SHP77 treated with DMSO at 0.1 percent for 48 hours (cell line): ENCODE data around the gene DDX10.
"Not testable (repeated sequence)": the region's sequence is repeated elsewhere in the genome, so short reads cannot be mapped to it uniquely, and the experiment has no call there.

Experiments used
- DNase-seq: peaks from one replicate; lab custom pipeline; 2025; lab: John Stamatoyannopoulos, UW

DDX10 gene

DNA sequence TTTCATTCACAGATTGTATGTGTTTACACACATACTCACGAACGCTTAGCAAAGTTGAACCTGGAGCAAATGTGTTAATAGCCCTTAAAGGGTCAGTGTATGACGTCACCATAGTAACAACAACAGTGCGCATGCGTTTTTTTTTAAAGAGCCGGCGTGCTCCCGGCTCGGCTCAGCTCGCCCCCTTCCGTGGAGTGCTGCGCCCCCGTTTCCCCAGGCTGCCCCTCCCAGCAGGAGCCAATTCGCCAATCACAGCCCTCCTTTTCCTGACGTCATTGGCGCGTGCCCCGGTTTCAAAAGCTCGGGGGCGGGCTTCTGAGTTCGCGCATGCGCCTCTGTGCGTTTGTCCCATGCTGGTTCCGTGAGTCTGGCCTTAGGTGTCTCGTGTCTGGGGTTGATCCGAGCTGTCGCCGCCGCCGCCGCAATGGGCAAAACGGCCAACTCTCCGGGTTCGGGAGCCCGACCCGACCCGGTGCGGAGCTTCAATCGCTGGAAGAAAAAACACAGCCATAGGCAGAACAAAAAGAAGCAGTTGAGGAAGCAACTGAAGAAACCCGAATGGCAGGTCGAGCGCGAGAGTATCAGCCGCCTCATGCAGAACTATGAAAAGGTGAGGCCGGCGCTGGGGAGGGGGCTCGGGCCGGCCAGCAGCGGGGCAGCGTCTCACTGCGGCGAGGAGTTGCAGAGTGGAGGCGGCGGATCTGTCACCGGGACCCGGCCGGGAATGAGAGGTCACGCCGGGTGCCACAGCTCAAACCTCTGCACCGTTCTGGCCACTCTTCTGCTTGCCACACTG is at the start of gene DDX10:
DDX10 (plus strand) TSS at position 340 of the 796 bp plus-strand sequence; CDS start at position 425, 85 bp downstream.
- peak; percentile 78 for DNase-seq

DNA sequence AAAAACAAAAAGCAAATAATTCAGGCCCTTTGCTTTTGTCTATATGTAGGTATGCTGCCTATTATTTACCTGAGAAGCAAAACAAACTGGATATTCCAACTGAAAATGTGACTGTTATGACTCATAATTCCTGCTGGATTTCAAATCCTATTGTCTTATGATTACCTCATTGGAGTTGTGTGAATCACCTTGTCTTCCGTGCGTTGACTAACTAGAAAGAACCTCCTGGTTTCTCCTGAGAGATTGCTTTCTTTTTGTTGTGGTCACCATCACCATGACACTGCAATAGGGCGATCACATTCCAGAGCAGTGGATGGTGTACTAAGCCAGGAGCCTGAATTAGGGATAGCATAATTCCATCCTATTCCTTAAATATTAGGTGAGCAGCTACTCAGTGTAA is 48.3 kb upstream of the DDX10 start:
- DNase-seq: no peak

DNA sequence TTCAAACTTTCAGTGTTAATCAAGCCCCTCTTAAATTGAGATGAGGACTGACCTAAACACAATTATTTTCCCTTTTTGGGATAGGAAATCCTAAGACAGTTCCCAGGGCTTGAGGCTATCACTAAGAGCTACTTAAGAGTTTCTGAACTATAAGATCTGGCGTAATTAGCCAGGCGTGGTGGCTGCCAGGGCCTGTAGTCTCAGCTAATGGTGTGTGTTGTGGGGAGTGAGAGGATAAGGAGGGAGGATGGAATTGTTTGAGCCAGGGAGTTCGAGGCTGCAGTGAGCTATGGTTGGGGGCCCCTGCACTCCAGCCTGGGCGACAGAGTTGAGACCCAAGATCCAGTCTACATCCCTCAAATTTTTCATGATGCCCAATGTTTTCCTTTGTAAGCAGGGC is 47.8 kb upstream of the DDX10 start:
- DNase-seq: no peak

DNA sequence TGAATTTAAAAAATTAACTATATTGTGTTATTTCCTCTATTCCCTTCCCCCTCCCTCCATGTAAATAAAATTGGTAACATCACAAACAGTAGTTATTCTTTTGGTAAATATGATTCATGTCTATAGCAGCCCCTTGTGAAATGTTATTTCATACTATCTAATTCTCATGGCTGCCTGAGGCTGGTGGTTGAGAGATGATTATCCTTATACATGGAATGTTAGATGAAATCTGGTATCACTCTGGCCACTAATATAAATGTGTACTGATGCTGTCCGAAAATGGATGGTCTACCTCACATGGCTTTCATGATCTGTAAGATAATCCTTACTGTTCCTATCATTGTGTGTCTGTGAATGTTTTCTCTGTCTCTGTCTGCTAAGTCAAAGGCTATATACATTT is 46.3 kb upstream of the DDX10 start:
- no peak for DNase-seq

DNA sequence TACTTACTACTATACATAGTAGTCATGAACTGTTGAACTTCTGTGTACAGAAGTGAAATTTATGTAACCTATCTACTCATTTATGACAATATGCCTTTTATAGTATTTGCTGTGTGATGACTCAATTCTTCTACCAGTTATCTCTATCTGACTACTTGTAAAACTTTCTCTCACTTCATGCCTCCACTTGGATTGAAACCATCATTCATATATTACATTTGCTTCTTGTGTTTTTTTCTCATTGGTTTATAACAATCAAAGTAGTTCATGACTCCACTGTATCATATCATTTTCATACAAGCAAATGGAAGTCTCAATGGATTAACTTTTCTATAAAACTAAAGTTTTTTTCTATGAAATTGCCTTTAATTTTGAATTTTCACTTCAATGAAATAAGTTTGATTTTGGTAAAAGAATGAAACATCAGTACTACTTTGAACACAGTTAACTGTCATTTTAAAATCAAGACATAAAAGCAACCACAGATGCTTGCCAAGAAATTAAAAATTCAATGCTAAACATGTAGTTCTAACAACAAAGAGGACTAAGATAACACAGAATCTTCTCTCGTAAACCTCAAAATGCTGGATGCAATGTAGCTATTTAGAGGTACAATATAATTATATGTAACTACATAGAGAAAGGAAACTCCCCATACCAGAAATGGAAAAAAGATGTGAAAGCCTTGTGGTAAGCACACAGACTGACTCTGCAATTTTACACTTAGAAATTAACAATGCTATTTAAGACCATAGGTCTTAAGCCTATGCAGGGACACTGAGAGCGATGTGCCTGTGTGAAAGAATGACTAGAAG is 43.7 kb upstream of the DDX10 start:
- DNase-seq: no peak

DNA sequence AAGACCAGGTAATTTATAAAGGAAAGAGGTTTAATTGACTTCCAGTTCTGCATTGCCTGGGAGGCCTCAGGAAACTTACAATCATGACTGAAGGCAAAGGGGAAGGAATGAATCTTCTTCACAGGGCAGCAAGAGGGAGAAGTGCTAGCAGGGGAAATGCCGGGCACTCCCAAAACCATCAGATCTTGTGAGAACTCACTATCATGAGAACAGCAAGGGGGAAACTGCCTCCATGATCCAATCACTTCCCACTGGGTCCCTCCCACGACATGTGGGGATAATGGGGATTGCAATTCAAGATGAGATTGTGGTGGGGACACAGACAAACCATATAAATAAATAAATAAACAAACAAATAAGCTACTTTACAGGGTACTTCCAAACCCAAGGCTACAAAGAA is 42.5 kb upstream of the DDX10 start:
- no peak for DNase-seq

DNA sequence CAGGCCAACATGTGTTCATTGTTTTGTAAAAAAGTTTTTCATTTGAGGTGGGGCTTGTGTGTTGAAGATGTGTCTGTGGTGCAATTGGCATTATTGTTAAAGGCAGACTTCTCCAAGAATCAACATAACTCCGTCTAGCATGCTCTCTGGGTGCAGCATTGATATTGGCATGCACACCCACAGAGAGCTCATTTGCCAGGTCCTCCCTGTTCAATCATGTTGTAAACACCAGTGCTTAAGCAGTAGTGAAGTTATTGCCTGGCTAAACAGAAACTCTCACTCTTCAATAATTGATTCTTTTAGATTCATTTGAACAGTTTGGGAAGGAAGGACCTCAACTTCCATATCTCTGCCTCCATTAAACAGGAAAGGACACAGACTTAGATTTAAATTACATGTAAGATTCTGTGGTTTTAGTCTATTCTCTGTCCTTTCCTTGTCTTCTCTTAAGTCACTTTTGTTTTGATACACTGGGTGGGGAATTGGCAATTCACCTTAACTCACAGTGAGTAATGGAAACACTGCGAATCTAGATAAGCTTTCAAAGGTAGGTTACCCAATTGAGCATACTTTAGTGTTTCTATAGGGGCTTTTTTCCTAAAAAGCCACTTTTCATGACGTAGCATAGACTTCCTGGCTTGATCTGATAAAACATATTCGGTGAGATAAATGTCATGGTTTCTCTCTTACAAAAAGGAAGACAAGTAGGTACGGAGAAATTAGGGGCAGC is 40.5 kb upstream of the DDX10 start:
- DNase-seq: no peak

DNA sequence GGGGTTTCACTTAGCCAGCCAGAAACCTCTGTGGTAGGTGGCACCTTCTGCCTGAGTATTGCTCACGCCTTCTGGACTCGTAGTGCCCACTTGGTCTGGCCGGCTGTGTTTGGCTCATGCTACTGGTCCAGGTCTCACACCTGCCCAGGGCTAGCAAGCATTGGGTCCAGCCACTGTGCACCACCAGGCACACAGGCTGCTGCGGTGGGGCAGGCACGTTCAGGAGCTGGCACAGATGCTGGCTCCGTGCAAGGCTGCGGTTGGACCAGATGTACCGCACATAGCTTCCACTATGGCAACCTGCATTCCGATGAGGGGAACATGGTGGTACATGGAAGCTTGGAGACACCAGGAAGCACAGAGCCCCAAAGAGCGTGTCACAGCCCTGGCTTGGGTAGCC is 36.5 kb upstream of the DDX10 start:
- no peak for DNase-seq

DNA sequence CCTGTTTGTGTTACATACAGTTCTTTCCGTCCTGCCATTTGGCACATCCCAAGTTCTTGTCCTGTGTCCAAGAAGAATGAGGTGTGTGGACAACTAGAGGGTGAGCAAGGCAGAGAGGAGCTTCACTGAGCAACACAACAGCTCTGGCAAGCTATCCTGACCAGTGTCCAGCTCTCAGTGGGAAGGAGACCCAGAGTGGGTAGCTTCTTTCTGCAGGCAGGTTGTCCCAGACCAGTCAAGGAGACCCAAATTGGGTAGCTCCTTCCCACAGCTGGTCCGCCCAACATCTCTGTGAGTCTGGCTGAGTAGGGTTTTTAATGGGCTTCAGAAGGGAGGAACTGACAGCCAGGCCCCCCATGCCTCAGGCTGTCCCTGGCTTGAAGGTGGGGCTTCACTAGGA is 36.1 kb upstream of the DDX10 start:
- no peak for DNase-seq

DNA sequence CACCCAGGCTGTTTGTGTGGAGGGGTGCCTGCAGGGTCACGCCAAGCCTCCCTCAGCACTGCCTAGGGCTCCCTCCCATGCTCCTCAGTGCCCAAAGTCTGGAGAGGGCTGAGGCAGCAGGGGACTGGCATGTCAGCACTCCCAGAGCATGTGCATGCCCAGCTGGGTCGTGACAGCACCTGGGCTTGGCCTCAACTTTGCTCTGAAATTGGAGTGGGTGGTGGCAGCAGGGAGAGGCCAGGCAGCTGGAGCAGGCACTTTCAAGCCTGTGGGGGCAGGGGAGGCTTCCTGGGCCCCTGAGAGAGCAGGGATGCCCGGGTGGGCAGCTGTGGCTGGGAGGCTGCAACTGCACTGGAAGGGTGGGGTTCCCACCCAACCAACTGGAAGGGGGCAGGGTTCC is 35.6 kb upstream of the DDX10 start:
- DNase-seq: no peak

DNA sequence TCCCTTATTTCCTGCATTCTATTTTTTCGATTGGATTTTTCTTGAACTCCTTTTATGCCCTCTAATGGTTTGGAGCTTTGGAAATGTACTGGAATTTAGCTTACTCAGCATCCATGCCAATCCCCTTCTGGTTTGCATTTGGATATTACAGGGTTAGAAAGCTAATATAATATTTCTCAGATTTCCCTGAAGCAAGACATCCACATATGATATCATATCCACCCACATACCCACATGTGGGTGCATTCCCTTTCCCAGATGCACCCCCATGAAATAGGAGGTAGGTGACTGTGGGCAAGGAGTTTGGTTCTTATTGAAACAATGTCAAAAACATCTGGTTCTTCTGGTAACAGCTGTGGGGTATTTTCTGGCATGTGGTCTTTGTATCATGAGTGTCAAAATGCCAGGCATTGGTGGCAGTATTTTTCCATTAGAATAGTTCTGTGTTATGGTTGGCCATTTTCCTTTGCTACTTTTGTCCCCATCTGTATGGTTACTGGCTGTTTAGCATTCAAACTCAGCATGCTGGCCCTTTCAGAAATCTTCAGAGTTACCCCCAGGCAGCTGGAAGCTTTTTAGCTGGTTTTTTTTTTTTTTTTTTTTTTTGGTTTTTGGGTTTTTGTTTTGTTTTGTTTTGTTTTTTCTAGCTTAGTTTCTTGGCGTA is 32.7 kb upstream of the DDX10 start:
- DNase-seq: no peak

DNA sequence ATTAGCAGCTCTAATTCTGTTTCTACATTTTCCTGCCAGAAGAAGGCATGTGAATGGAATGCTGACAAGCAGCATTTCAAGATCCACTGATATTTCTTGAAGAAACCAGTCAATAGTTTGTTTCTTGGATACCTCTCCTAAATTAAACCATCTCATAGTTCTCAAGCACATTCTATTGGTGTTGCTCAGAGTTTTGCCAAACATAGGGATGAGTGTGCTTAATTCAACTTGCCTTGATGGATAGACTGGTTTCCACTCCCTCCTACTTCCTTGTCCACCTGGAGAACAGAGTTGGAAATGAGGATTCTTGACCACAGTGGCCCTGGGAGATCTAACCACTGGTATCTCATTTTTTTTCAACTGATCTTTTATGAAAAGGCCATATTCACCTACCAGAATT is 29.8 kb upstream of the DDX10 start:
- no peak for DNase-seq

DNA sequence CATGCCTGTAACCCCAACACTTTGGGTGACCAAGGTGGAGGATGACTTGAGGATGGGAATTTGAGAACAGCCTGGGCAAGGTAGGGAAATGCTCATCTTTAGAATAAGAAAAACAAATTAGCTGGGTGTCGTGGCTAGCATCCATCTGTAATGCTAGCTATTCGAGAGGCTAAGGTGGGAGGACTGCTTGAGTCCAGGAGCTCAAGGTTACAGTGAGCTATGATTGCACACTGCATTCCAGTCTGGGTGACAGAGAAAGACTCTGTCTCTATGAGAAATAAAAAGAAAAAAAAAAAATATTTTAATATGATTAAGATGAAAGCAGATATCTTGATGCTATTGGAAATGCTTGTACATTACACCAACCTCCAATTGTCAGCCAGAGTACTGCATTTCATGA is 28.6 kb upstream of the DDX10 start:
- DNase-seq: no peak

DNA sequence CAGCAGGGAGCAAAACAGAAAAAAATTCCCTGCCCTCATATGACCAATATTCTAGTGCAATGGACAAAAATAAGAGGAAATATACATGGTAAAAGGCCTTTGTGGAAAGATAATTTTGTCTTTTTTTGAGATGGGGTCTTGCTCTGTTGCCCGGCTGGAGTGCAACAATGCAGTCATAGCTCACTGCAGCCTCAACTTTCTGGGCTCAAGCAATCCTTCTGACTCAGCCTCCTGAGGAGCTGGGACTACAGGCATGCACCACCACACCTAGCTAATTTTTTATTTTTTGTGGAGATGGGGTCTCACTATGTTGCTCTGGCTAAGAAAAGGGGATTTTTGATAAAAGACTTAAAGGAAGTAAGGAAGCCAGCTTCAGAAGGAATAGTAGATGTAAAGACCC is 25.7 kb upstream of the DDX10 start:
- DNase-seq: no peak

DNA sequence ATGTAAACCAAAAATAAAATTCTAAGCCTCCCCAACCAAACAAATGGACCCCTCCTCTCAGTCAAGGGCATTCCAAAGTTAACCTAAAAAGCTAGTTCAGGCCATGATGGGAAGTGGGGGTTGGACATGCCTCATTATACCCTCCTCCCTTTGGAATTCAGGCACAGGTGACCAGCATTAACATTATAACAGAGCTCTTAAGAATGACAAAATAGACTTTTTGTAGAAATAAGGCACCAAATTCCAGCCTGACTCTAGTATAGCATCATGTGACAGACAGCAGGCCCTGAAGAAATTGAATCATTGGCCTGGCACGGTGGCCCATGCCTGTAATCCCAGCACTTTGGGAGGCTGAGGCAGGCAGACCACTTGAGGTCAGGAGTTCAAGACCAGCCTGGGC is 23.1 kb upstream of the DDX10 start:
- not testable (repeated sequence) for DNase-seq

DNA sequence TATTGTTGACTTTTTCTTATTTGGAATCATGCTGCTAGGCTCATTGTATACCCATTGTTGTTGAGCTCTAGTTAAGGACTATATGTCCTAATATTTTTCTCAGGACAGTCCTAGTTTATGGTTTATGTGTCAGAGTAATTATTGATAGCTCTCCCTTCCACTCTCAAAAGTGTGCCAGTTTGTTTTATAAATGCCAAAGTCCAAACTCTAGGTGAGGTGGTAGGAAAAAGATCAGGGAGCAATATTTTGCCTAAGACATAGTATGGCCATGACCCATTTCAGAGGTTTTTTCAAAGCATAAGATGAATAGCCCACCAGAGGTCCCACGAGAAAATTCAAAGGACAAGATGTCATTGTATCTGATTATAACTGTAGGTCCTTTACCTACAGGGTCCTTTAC is 20.9 kb upstream of the DDX10 start:
- DNase-seq: no peak

DNA sequence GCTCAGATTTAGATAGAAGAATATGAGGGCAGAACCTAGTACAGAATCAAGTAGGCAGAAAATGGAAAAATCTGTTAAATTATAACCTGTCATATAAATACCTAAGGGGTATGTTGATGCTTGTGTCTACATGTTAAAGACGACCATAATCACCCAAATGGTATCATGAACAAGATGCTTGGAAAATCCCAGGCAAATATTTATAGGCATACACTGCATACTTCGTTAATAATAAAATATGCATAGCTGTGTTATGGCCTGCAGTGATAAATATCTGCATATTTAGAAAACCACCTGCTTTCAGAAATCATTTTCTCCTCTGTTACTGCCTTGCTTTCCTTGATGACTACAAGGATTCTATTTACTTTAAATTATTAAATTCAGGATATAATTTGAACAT is 18.9 kb upstream of the DDX10 start:
- DNase-seq: no peak

DNA sequence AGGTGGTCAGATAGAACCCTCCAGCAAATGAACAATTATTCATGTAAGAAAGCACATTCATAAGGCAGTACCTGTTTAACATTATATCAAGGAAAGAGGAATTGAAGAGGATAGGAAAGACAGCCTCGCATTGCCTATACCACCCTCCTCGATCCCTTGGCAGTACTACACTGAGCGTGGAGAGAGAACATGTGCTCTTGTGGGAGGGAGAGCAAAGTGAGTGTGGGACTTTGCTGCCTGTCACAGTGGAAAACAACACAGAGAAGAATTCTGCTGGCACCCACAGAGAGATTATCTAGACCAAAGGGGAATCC is 17.5 kb upstream of the DDX10 start:
- no peak for DNase-seq

DNA sequence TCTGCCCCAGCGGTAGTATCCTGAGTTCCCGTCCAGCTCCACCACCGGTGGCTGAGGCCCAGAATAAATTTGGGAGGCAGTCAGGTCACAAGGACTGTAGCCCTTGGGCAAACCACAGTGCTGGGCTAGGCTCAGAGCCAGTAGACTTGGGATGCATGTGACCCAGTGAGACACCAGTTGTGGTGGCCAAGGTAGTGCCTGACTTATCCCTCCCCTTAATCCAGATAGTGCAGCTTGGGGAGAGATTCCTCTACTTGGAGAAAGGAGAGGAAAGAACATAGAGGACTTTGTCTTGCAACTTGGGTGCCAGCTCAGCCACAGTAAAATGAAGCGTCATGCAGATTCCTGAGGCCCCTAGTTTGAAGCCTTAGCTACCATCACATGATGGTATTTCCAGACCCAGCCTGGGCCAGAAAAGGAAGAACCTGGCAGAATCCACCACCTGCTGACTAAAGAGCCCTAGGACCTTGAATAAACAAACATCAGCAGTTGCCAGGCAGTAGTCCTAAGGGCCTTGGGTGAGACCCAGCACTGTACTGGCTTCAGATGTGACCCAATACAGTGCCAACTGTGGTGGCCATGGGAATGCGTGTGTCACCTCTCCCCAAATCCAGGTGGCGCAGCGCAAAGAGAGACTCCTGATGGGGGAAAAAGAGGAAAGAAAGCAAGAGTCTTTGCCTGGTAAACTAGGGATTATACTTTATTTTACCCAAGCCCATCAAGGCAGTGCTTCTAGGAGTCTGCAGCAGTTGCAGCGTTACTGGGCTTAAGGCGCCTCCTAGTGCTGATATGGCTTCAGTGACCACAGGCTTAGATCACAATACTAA is 17.0 kb upstream of the DDX10 start:
- DNase-seq: peak; percentile 17

DNA sequence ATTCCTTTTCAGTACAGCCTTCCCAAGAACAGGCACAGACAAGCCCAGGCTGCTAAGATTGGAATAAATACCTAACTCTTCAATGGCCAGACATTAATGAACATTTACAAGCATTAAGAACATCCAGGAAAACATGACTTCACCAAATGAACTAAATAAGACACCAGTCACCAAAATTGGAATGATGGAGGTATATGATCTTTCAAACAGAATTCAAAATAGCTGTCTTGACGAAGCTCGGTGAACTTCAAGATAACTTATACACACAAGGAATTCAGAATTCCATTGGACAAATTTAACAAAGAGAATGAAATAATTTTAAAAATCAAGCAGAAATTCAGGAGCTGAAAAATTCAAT is 16.4 kb upstream of the DDX10 start:
- DNase-seq: no peak

DNA sequence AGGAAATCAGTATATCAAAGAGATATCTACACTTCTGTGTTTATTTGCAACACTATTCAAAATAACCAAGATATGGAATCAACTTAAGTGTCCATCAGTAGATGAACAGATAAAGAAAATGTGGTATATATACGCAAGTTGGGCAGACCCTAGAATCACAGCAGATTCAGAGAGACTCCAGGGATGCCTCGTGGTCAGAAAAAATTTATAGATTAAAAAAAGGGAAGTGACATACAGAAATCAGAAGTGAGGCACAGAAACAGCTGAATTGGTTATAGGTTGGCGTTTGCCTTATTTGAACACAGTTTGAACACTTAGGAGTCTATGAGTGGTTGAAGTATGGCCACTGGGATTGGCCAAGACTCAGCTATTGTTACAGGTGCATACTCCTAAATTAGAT is 10.8 kb upstream of the DDX10 start:
- DNase-seq: not testable (repeated sequence)
